ENCODE results near the gene ZNF420. TPM values are rescaled to one million over a fixed set of nuclear protein-coding genes. Genes with fewer than 3 reads are reported as not detected.
"Not testable (repeated sequence)": the region's sequence is repeated elsewhere in the genome, so short reads cannot be mapped to it uniquely, and the experiment has no call there.

Gene ZNF420
- 3.3 TPM for polyA plus RNA-seq (2013, experiment 1 of 2; ENCODE audit: insufficient read length)
- 3.6 TPM for polyA plus RNA-seq (2013, experiment 2 of 2; ENCODE audit: insufficient read length)

DNA sequence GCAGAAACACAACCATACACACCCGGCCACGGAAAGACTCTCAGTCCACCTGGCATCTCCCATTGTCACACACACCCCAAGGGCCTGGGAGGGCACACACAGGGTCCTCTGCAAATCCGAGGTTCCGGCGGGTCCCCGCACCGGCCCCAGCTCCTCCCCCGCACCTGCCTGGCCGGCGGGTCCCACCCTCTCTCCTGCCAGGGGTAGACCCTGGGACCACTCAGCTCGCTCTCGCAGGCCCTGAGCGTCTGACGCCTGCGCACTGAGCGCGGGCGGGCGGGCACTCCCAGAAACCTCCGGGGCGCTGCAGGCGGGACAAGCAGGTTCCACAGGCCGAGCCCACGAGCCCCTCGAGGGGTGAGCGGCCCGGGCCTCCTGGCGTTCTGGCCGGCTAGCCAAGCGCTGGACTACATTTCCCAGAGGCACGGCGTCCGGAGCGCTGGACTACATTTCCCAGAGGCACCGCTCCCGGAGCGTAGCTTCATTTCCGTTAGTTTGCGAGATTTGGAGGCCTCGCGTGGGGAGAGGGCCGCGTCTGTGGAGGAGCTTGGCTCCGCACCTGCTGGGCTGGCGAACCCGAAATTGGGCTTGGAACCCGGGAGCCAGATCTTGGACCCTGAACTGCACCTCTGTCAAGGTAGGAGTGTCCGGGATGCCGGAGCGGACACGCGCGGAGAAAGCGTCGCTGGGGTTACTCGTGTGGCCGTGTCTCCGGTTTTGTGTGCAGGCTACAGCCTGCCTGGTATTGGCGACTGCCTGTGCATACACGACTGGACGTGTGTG is at the start of gene ZNF420:
TSS of gene ZNF420 (plus strand) at position 500 of the 783 bp plus-strand sequence. CDS start 10,686 bp downstream, outside the sequence.
- peak; percentile 95 for DNase-seq

- no peak for DNase-seq
Measured at GRCh38 chr19:37045140-37045539, 33.1 kb upstream of the ZNF420 start.

- DNase-seq = no peak
Measured at GRCh38 chr19:37055330-37055729, 22.9 kb upstream of the ZNF420 start.

- no peak for DNase-seq
Measured at GRCh38 chr19:37056776-37057175, 21.5 kb upstream of the ZNF420 start.

DNA sequence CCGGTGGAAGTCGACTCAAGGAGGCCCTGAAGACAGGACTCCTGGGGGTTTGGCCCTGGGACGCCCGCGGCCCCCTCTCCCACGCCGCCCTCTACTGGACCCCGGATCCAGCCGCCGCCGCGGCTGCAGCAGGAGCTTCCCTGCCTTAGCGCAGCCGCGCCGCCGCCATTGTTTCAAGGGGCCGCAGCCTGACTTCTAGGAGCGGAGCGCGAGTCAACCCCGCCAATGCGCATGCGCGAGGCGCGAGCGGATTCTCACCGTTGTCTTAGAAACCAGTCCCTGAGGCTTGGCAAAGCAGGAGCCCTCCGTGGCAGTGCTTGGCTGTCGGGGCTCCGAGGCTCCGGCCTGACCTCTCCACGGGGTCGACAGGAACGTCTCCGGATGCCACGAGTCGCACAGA is 19.1 kb upstream of the ZNF420 start:
- DNase-seq = no peak

GRCh38 chr19:37064886-37065285 is 13.3 kb upstream of the ZNF420 start:
- DNase-seq = not testable (repeated sequence)

DNA sequence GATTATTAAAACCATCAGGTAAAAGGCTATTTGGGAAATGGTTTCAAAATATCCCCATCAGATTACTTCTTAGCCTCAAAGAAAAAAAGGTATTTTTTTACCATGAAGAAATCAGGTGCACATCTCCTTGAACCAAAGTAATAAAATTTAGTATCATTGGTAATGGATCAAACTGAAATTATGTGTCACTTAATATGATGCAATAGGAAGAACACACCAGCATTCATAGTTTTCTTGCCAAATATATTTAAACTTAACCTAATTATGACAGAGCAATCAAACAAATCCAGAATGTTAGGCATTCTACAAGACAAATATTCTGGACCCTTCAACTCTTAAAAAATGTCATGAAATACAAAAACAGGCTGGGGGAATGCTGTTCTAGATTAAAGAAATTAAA is 4.1 kb upstream of the ZNF420 start:
- DNase-seq = no peak

DNA sequence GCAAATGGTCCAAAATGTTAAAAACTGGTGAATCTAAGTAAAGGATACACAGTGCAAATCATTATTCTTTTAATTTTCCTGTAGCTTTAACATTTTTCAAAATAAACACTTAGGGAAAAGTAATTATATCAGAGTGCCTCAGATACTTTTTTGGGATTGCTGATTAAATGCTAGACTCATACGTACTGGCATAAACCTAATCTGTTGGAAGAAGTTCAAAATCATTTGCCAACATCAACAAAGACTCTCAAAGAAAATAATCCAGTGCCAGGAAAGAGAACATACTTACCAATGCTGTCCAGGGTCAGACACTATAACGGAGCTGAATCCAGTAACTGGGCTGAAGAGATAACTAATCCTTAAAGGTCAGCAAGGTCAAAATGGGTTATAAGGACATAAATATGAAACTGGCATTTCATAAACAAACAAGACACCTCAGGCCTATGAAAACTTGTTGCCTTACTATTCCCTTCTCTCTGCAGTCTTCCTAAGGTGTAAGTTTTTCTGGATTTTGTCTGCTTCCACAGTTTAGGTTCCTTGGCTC is 3.3 kb upstream of the ZNF420 start:
- DNase-seq = no peak

DNA sequence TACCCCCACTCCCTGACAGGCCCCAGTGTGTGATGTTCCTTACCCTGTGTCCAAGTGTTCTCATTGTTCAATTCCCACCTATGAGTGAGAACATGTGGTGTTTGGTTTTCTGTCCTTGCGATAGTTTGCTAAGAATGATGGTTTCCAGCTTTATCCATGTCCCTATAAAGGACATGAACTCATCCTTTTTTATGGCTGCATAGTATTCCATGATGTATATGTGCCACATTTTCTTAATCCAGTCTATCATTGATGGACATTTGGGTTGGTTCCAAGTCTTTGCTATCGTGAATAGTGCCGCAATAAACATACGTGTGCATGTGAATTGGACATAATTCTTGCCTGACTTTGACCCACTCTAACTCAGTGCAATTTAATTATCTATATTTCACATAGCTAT is 1.7 kb upstream of the ZNF420 start:
- not testable (repeated sequence) for DNase-seq

- no peak for DNase-seq
Measured at GRCh38 chr19:37077501-37077933, 716 bp upstream of the ZNF420 start.

DNA sequence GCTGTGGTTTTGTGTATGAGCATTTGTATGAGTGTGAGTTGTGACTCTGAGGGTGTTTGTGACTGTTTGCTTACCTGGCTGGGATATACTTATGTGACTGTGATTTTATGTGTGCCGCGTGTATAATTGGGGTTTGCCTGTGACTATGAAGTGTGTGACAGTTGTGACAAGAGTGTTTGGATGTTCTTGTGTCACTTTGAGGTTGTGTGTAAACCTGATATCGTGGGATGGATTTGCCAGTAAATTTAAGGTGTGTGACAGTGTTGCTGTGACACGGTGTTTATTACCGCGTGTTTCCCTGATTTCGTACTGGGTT is 442 bp downstream of the ZNF420 start:
- DNase-seq = peak; percentile 1

GRCh38 chr19:37079238-37079637 is 1.0 kb downstream of the ZNF420 start:
- DNase-seq = no peak

- no peak for DNase-seq
Measured at GRCh38 chr19:37082307-37082706, 4.1 kb downstream of the ZNF420 start.

- no peak for DNase-seq
Measured at GRCh38 chr19:37087110-37087509, 8.9 kb downstream of the ZNF420 start.

DNA sequence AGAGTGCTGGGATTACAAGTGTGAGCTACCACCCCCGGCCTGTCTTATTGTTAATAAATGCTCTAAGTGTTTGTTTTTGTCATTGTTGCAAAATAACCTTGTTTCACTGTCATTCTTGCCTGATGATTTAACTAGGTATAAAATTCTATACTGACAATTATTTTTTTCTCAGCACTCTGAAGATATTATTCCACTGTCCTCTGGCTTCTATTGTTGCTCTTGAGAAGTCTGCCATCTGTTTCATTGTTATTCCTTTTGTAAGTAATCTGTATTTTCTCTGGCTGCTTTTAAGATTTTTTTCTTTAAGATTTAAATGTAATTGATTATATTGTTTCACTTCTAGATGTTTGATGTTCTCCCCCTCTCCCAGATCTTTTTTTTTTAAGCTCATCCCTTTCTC is 17.6 kb downstream of the ZNF420 start:
- DNase-seq = no peak

DNA sequence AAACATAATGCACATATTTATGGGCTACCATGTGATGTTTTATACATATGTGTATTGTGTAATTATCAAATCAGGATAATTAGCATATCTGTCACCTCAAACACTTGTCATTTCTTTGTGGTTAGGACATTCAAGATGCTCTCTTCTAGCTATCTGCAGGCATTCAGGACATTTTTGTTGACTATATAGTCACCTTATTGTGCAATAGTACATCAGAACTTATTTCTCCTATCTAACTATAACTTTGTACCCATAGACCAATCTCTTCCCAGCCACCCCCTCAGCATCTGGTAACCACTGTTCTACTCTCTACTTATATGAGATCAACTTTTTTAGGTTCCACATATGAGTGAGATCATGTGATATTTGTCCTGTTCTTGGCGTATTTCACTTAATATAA is 20.3 kb downstream of the ZNF420 start:
- DNase-seq = no peak

GRCh38 chr19:37104135-37104534 is 25.9 kb downstream of the ZNF420 start:
- not testable (repeated sequence) for DNase-seq

DNA sequence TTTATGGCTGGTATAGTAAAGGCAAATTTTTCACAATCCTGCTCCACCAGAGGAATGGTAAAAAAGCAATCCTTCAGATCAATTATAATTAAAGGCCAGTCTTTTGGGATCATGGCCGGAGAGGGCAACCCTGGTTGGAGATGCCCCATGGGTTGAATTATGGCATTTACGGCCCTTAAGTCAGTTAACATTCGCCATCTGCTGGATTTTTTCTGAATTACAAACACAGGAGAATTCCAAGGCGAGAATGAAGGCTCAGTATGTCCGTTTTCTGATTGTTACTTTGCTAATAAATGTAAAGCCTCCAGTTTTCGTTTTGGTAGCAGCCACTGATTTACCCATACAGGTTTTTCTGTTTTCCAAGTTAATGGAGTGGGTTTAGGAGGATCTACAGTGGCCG is 33.5 kb downstream of the ZNF420 start:
- DNase-seq = not testable (repeated sequence)

- DNase-seq = no peak
Measured at GRCh38 chr19:37114001-37114400, 35.8 kb downstream of the ZNF420 start.

DNA sequence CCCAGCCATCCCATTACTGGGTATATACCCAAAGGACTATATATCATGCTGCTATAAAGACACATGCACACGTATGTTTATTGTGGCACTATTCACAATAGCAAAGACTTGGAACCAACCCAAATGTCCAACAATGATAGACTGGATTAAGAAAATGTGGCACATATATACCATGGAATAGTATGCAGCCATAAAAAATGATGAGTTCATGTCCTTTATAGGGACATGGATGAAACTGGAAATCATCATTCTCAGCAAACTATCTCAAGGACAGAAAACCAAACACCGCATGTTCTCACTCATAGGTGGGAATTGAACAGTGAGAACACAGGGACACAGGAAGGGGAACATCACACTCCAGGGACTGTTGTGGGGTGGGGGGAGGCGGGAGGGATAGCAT is 43.9 kb downstream of the ZNF420 start:
- not testable (repeated sequence) for DNase-seq

DNA sequence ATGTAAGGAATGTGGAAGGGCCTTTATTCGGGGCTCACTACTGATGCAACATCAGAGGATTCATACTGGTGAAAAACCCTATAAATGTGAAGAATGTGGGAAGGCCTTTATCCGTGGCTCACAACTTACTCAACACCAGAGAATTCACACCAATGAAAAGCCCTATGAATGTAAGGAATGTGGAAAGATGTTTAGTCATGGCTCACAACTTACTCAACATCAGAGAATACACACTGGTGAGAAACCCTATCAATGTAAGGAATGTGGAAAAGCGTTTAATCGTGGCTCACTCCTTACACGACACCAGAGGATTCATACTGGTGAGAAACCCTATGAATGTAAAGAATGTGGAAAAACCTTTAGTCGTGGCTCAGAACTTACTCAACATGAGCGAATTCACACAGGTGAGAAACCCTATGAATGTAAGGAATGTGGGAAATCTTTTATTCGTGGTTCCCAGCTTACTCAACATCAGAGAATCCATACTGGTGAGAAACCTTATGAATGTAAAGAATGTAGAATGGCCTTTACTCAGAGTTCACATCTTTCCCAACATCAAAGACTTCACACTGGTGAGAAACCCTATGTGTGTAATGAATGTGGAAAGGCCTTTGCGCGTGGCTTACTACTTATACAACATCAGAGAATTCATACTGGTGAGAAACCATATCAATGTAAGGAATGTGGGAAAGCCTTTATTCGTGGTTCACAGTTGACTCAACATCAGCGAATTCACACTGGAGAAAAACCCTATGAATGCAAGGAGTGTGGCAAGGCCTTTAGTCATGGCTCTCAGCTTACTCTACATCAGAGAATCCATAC is 50.0 kb downstream of the ZNF420 start:
- DNase-seq = no peak

DNA sequence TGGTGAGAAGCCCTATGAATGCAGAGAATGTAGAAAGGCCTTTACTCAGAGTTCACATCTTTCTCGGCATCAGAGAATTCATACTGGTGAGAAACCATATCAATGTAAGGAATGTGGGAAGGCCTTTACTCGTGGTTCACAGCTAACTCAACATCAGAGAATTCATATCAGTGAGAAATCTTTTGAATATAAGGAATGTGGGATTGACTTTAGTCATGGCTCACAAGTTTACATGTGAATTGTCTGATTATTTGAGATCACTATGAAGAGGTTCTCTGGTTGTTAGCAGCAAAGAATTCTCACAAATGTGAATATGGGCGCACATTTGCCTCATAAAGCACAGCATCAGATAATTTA is 50.6 kb downstream of the ZNF420 start:
- no peak for DNase-seq

GRCh38 chr19:37136111-37136510 is 57.9 kb downstream of the ZNF420 start:
- no peak for DNase-seq

GRCh38 chr19:37148214-37148613 is 70.0 kb downstream of the ZNF420 start:
- no peak for DNase-seq

All from fibroblast of skin of back (primary cell).